H7 (cell line): ENCODE measurements around the gene PRPF8. TPM values are rescaled to one million over a fixed set of nuclear protein-coding genes. Genes with fewer than 3 reads are reported as not detected.
"Not testable (repeated sequence)": the region's sequence is repeated elsewhere in the genome, so short reads cannot be mapped to it uniquely, and the experiment has no call there.

Source experiments
- DNase-seq: peaks from one replicate; pipeline ENCODE4 v3.0.0; 2012
- H3K27me3 ChIP-seq: 2 replicates; pipeline ENCODE4 v1.6.0; 2011; ENCODE audit warnings: mild to moderate bottlenecking, low read length; ENCODE audit not compliant: control insufficient read depth, insufficient read depth
- H3K36me3 ChIP-seq: replicated peaks from 2 replicates; pipeline ENCODE4 v1.5.1; 2011; ENCODE audit warnings: low read length; ENCODE audit not compliant: control insufficient read depth, insufficient read depth
- H3K4me3 ChIP-seq: 2 replicates; pipeline ENCODE4 v1.5.1; 2011; ENCODE audit warnings: low read depth, mild to moderate bottlenecking, control low read depth, low read length, moderate library complexity; ENCODE audit not compliant: insufficient read depth
- total RNA-seq: library from RNA; depleted of rRNA; stranded (reverse); fragments of >200 nt; shearing (Covaris generic); gene quantifications from 2 replicates; pipeline ENCODE4 v1.2.3, GENCODE V29; 2014

The PRPF8 gene
- total RNA-seq, 1 experiment from 2014 or later: 128 TPM

GRCh38 chr17:1724351-1724868 lies 39.7 kb upstream of the PRPF8 start, which contains the start of gene WDR81:
TSS of gene WDR81 (plus strand) at chr17:1724704. CDS start at chr17:1724960, 256 bp downstream.
- no peaks in the 10 kb centered on the region for H3K36me3 ChIP-seq
- peak; percentile 98 for DNase-seq
- H3K4me3 ChIP-seq: peak within 1 kb of the TSS; percentile 52
- H3K27me3 ChIP-seq: no peaks in the 10 kb centered on the region; the same call in 1 of the 2 replicates

GRCh38 chr17:1722022-1722421 lies 37.4 kb upstream of the PRPF8 start:
- H3K36me3 ChIP-seq, H3K4me3 ChIP-seq, H3K27me3 ChIP-seq, DNase-seq: not testable (repeated sequence)

GRCh38 chr17:1720856-1721386 lies 36.3 kb upstream of the PRPF8 start:
- no peaks in the 10 kb centered on the region for H3K36me3 ChIP-seq
- peak; percentile 81 for DNase-seq
- H3K4me3 ChIP-seq: no peak overlapping the region
- H3K27me3 ChIP-seq: no peaks in the 10 kb centered on the region; the same call in 1 of the 2 replicates

- no peak overlapping the region for H3K4me3 ChIP-seq
- H3K36me3 ChIP-seq: no peaks in the 10 kb centered on the region
- DNase-seq: peak; percentile 24
- H3K27me3 ChIP-seq: no peaks in the 10 kb centered on the region
Measured at GRCh38 chr17:1718362-1719165, 33.9 kb upstream of the PRPF8 start.

GRCh38 chr17:1716912-1717695 lies 32.4 kb upstream of the PRPF8 start:
- Histone ChIP-seq H3K27me3 (no peaks in the 10 kb centered on the region), H3K4me3 (peak overlapping the region; percentile 83), H3K36me3 (0 out of 2 replicates have a peak, but pooled peaks cover 1% of the 10 kb centered on the region)
- peak; percentile 95 for DNase-seq

- Histone ChIP-seq H3K36me3 (0 out of 2 replicates have a peak, but pooled peaks cover 1% of the 10 kb centered on the region), H3K27me3 (no peaks in the 10 kb centered on the region), H3K4me3 (peak overlapping the region; percentile 83)
- peak; percentile 100 for DNase-seq
Measured at GRCh38 chr17:1716076-1716911, 31.6 kb upstream of the PRPF8 start.

- peak overlapping the region; percentile 68 for H3K4me3 ChIP-seq
- H3K27me3 ChIP-seq: no peaks in the 10 kb centered on the region; the same call in 1 of the 2 replicates
- H3K36me3 ChIP-seq: 0 out of 2 replicates have a peak, but pooled peaks cover 1% of the 10 kb centered on the region
- DNase-seq: no peak
Measured at GRCh38 chr17:1715803-1716075, 31.1 kb upstream of the PRPF8 start.

- peak; percentile 87 for DNase-seq
- Histone ChIP-seq H3K4me3 (peak overlapping the region; percentile 68), H3K27me3 (no peaks in the 10 kb centered on the region; the same call in 1 of the 2 replicates), H3K36me3 (0 out of 2 replicates have a peak, but pooled peaks cover 1% of the 10 kb centered on the region)
Measured at GRCh38 chr17:1714980-1715802, 30.5 kb upstream of the PRPF8 start.

- peaks cover 4% of the 10 kb centered on the region; the same call in 1 of the 2 replicates for H3K27me3 ChIP-seq
Measured at GRCh38 chr17:1714427-1714979, 29.8 kb upstream of the PRPF8 start.

GRCh38 chr17:1713878-1714426 lies 29.3 kb upstream of the PRPF8 start:
- peak; percentile 87 for DNase-seq
- Histone ChIP-seq H3K4me3 (peak overlapping the region; percentile 68), H3K27me3 (peaks cover 6% of the 10 kb centered on the region; the same call in 1 of the 2 replicates), H3K36me3 (0 out of 2 replicates have a peak, but pooled peaks cover 1% of the 10 kb centered on the region)

More at GRCh38 chr17:1714427-1714979, 29.8 kb upstream of the PRPF8 start:
- H3K4me3 ChIP-seq: peak overlapping the region; percentile 68
- 0 out of 2 replicates have a peak, but pooled peaks cover 1% of the 10 kb centered on the region for H3K36me3 ChIP-seq
- peak; percentile 96 for DNase-seq

- H3K36me3 ChIP-seq: 0 out of 2 replicates have a peak, but pooled peaks cover 1% of the 10 kb centered on the region
- no peak for DNase-seq
- H3K4me3 ChIP-seq: no peak overlapping the region
- peaks cover 6% of the 10 kb centered on the region; the same call in 1 of the 2 replicates for H3K27me3 ChIP-seq
Measured at GRCh38 chr17:1713160-1713877, 28.7 kb upstream of the PRPF8 start.

- Histone ChIP-seq H3K36me3 (0 out of 2 replicates have a peak, but pooled peaks cover 1% of the 10 kb centered on the region), H3K4me3 (no peak overlapping the region), H3K27me3 (peaks cover 6% of the 10 kb centered on the region; the same call in 1 of the 2 replicates)
- no peak for DNase-seq
Measured at GRCh38 chr17:1712271-1712670, 27.6 kb upstream of the PRPF8 start.
